Keratinocyte (primary cell): Measurements from ENCODE around the gene CALHM5. TPM values are rescaled to one million over a fixed set of nuclear protein-coding genes. Genes with fewer than 3 reads are reported as not detected.

Experiments
- DNase-seq: peaks from one replicate; pipeline ENCODE4 v3.0.0-alpha.2; 2011; ENCODE audit warnings: low read depth, missing footprints, low spot score
- FAIRE-seq: peaks from 2 replicates; lab custom pipeline; 2011; peaks lifted over from hg19 to GRCh38; lab: Jason Lieb, UNC
- H2AFZ ChIP-seq: 2 replicates; pipeline ENCODE4 v1.6.0; 2012; ENCODE audit warnings: low read length, control low read depth, inconsistent platforms; ENCODE audit not compliant: control insufficient read depth
- H3K27ac ChIP-seq: 2 replicates; pipeline ENCODE4 v1.5.1; 2011; ENCODE audit warnings: low read length; ENCODE audit not compliant: control insufficient read depth, insufficient read depth
- H3K27me3 ChIP-seq: 3 replicates; pipeline ENCODE4 v1.6.0; 2011; ENCODE audit warnings: low read length; ENCODE audit not compliant: control insufficient read depth, insufficient read depth; ENCODE audit errors: extremely low read depth
- H3K36me3 ChIP-seq, 2 experiments: 2 replicates in 1 of 2; 3 replicates in 1 of 2; pipeline ENCODE4 v1.5.1; 2011; ENCODE audit warnings: low read length in 2 of 2, mild to moderate bottlenecking in 1 of 2; ENCODE audit not compliant: control insufficient read depth in 2 of 2, insufficient read depth in 2 of 2; ENCODE audit errors: extremely low read depth in 1 of 2
- H3K4me1 ChIP-seq: 3 replicates; pipeline ENCODE4 v1.5.1; 2011; ENCODE audit warnings: low read length; ENCODE audit not compliant: control insufficient read depth, insufficient read depth; ENCODE audit errors: extremely low read depth
- H3K4me2 ChIP-seq: 3 replicates; pipeline ENCODE4 v1.6.0; 2011; ENCODE audit warnings: low read depth, low read length; ENCODE audit not compliant: control insufficient read depth, insufficient read depth; ENCODE audit errors: extremely low read depth
- H3K4me3 ChIP-seq, 3 experiments: fragments of 200-600 bp in 1 of 3; sonication (generic) in 1 of 3; 2 replicates in 2 of 3; 3 replicates in 1 of 3; pipeline ENCODE4 v1.5.1; 2011 to 2016; ENCODE audit warnings: low read length in 3 of 3, mild to moderate bottlenecking in 3 of 3, control low read depth in 2 of 3, inconsistent platforms in 1 of 3, low read depth in 1 of 3, mixed read lengths in 1 of 3, mixed run types in 1 of 3, moderate library complexity in 1 of 3; ENCODE audit not compliant: control insufficient read depth in 2 of 3, insufficient read depth in 2 of 3; ENCODE audit errors: extremely low read depth in 1 of 3
- H3K79me2 ChIP-seq: 2 replicates; pipeline ENCODE4 v1.6.0; 2012; ENCODE audit warnings: low read length; ENCODE audit not compliant: control insufficient read depth, insufficient read depth
- H3K9ac ChIP-seq: 3 replicates; pipeline ENCODE4 v1.6.0; 2011; ENCODE audit warnings: low read length; ENCODE audit not compliant: control insufficient read depth, insufficient read depth; ENCODE audit errors: extremely low read depth
- H3K9me1 ChIP-seq: 3 replicates; pipeline ENCODE4 v1.6.0; 2011; ENCODE audit warnings: low read length; ENCODE audit not compliant: control insufficient read depth, insufficient read depth; ENCODE audit errors: extremely low read depth
- H3K9me3 ChIP-seq: 2 replicates; pipeline ENCODE4 v1.5.1; 2012; ENCODE audit warnings: low read depth, low read length; ENCODE audit not compliant: control insufficient read depth
- H4K20me1 ChIP-seq: 3 replicates; pipeline ENCODE4 v1.6.0; 2011; ENCODE audit warnings: low read length; ENCODE audit not compliant: control insufficient read depth, insufficient read depth; ENCODE audit errors: extremely low read depth
- EZH2 ChIP-seq: IDR thresholded peaks from one replicate; pipeline ENCODE4 v1.6.1; 2012; ENCODE audit warnings: inconsistent platforms, mild to moderate bottlenecking, low read length, moderate library complexity
- dilution Hi-C: fragments of 300-500 bp; cut with MboI; formaldehyde crosslinking; loops from one replicate; pipeline ENCODE4 v1.7.0; 2020; ENCODE audit warnings: low sequenced_read_pairs; ENCODE audit not compliant: extremely low pct_ligation_motif_present
- polyA plus RNA-seq, 5 experiments: library from polyadenylated mRNA; depleted of rRNA in 3 of 5; stranded (reverse) in 3 of 5; stranded (forward) in 1 of 5; unstranded in 1 of 5; fragments of >200 nt; gene quantifications; 1 replicate in 1 of 5; 2 replicates in 3 of 5; 3 replicates in 1 of 5; pipeline versions ENCODE4 v1.2.1 to v1.2.3, GENCODE V29; 2011 to 2012; ENCODE audit warnings: missing spikeins in 2 of 5, low read depth in 1 of 5, low replicate concordance in 1 of 5
- TF ChIP-seq, protein P1 (sequence below), 3 experiments: IDR thresholded peaks in 1 of 3; conservative IDR thresholded peaks in 1 of 3; optimal IDR thresholded peaks in 1 of 3; 2 replicates in 2 of 3; 3 replicates in 1 of 3; pipeline versions ENCODE3 to v1.5.1; 2011; ENCODE audit warnings: low read length in 3 of 3, mild to moderate bottlenecking in 3 of 3, moderate library complexity in 2 of 3, control low read depth in 1 of 3, inconsistent platforms in 1 of 3; ENCODE audit not compliant: insufficient read depth in 2 of 3; ENCODE audit errors: extremely low read depth in 1 of 3

Gene CALHM5
- polyA plus RNA-seq, 1 donor (not counting 4 experiments of a cell fraction or from before 2014, with no cell fraction given): 0.80 TPM

DNA sequence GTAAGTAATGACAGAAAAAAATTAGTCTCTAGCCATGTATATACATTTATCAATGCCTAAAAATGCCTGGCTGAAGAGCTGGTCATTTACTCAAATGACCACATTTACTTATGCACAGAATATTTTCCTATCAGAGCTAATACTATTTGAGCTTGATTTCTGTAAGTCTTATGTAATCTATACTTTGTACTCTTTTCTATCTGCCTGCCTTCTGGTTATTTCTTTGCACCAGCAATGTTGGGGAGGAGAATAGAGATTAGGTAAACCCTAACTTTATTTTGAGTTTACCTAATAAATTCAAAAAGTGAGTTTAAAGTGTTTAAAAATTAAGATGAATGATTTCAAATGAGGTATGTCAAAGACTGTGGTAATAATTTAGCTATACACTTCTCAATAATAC is 3.7 kb downstream of the CALHM5 start:
- Histone ChIP-seq H3K9me3 (no peaks in the 10 kb centered on the region), H3K79me2 (no peaks in the 10 kb centered on the region), H3K36me3 (peaks cover 0 to 2% of the 10 kb centered on the region in 2 experiments), H3K27me3 (no peaks in the 10 kb centered on the region), H3K4me3 (no peak overlapping the region), H3K4me1 (peaks cover 19% of the 10 kb centered on the region), H3K9ac (no peak overlapping the region), H3K9me1 (no peaks in the 10 kb centered on the region), H3K27ac (no peak overlapping the region), H3K4me2 (no peak overlapping the region), H4K20me1 (no peaks in the 10 kb centered on the region), H2AFZ (no peak overlapping the region)
- FAIRE-seq: no peak
- dilution Hi-C loops: no loop called here
- no peak for DNase-seq
- TF ChIP-seq, protein P1, sequence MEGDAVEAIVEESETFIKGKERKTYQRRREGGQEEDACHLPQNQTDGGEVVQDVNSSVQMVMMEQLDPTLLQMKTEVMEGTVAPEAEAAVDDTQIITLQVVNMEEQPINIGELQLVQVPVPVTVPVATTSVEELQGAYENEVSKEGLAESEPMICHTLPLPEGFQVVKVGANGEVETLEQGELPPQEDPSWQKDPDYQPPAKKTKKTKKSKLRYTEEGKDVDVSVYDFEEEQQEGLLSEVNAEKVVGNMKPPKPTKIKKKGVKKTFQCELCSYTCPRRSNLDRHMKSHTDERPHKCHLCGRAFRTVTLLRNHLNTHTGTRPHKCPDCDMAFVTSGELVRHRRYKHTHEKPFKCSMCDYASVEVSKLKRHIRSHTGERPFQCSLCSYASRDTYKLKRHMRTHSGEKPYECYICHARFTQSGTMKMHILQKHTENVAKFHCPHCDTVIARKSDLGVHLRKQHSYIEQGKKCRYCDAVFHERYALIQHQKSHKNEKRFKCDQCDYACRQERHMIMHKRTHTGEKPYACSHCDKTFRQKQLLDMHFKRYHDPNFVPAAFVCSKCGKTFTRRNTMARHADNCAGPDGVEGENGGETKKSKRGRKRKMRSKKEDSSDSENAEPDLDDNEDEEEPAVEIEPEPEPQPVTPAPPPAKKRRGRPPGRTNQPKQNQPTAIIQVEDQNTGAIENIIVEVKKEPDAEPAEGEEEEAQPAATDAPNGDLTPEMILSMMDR (optimal IDR thresholded peaks at IDR 0.05 in 1 of 3, IDR thresholded peaks at IDR 0.05 in 1 of 3, conservative IDR thresholded peaks at IDR 0.05 in 1 of 3; ENCODE audit: extremely low read depth in 1 of 3, insufficient read depth in 2 of 3, low read length in 3 of 3): no peak
- TF ChIP-seq EZH2: no peak

DNA sequence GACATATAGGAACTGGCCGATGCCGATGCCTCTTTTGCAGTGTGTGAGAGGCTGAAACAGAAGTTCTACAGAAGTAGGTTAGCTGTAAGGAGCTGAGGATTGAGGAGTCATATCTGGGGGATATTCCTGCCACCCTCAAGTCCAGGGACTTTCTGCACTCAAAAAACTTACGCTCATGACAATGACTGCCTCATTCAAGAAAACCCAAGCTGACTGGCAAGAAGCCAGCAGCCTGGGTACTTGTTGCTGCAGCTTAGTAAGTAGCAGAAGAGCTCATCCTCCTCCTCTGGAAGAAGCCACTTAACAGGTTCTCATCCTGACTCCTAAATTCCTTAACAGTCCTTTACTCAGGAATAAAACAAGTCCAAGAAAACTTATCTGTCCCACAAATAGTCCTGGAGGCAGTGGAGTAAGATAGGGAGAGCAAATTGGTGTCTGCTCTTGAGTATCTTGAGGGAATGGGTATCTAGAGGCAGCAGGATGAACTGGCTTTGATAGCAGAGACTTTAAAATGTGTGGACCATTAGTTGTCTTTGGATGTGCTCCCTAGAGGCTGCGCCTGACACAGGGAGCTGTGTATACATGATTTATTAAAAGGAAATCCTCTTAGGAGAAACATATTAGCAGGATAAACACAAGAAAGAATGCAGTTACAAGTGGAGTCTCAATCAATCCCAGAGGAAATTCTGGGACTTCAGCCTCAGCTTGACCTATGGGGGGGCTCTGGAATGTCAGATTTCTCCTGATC is 7.4 kb downstream of the CALHM5 start:
- peaks cover 3% of the 10 kb centered on the region for H3K4me1 ChIP-seq
- H3K9me1 ChIP-seq: no peaks in the 10 kb centered on the region
- no peak overlapping the region for H3K9ac ChIP-seq
- no peak overlapping the region for H3K4me2 ChIP-seq
- DNase-seq (no peak), FAIRE-seq (no peak)
- TF ChIP-seq EZH2: no peak
- TF ChIP-seq, protein P1 (optimal IDR thresholded peaks at IDR 0.05 in 1 of 3, IDR thresholded peaks at IDR 0.05 in 1 of 3, conservative IDR thresholded peaks at IDR 0.05 in 1 of 3; ENCODE audit: extremely low read depth in 1 of 3, insufficient read depth in 2 of 3, low read length in 3 of 3): no peak
- H3K27me3 ChIP-seq: no peaks in the 10 kb centered on the region
- no peak overlapping the region for H3K27ac ChIP-seq
- H4K20me1 ChIP-seq: no peaks in the 10 kb centered on the region
- no peak overlapping the region for H3K4me3 ChIP-seq
- H3K9me3 ChIP-seq: no peaks in the 10 kb centered on the region
- H3K36me3 ChIP-seq: peaks cover 0 to 2% of the 10 kb centered on the region in 2 experiments
- dilution Hi-C loops: no loop called here
- H3K79me2 ChIP-seq: no peaks in the 10 kb centered on the region
- H2AFZ ChIP-seq: no peak overlapping the region
